Spleen (tissue), 11 donors: Measurements from ENCODE around the gene PHACTR1. TPM values are rescaled to one million over a fixed set of nuclear protein-coding genes. Genes with fewer than 3 reads are reported as not detected.

Source experiments
- DNase-seq: peaks from one replicate; pipeline ENCODE4 v3.0.0-alpha.2; 2020
- H3K27ac ChIP-seq, 8 donors: fragments of 200-600 bp; sonication (generic) in 7 of 8; 1 replicate in 4 of 8; 2 replicates in 4 of 8; pipeline versions ENCODE4 v1.5.0 to v1.8.0; 2016 to 2021; ENCODE audit warnings: inconsistent platforms in 4 of 8, mild to moderate bottlenecking in 4 of 8, moderate library complexity in 1 of 8
- H3K27me3 ChIP-seq, 7 donors: fragments of 200-600 bp; sonication (generic) in 6 of 7; replicated peaks in 1 of 7; 1 replicate in 4 of 7; 2 replicates in 3 of 7; pipeline versions ENCODE4 v1.5.0 to v1.8.0; 2016 to 2021; ENCODE audit warnings: inconsistent platforms in 3 of 7, mild to moderate bottlenecking in 1 of 7
- H3K36me3 ChIP-seq, 6 donors: fragments of 200-600 bp; sonication (generic) in 5 of 6; 1 replicate in 4 of 6; 2 replicates in 2 of 6; pipeline versions ENCODE4 v1.5.0 to v1.8.0; 2016 to 2021; ENCODE audit warnings: inconsistent platforms in 2 of 6
- H3K4me1 ChIP-seq, 6 donors: fragments of 200-600 bp; sonication (generic) in 5 of 6; 1 replicate in 3 of 6; 2 replicates in 3 of 6; pipeline versions ENCODE4 v1.5.0 to v1.8.0; 2016 to 2021; ENCODE audit warnings: inconsistent platforms in 3 of 6
- H3K4me3 ChIP-seq, 8 donors: fragments of 200-600 bp; sonication (generic) in 7 of 8; 1 replicate in 4 of 8; 2 replicates in 4 of 8; pipeline versions ENCODE4 v1.5.0 to v1.8.0; 2016 to 2021; ENCODE audit warnings: inconsistent platforms in 4 of 8, mild to moderate bottlenecking in 4 of 8, moderate library complexity in 2 of 8
- H3K9me3 ChIP-seq, 8 donors: fragments of 200-600 bp; sonication (generic) in 7 of 8; 1 replicate in 4 of 8; 2 replicates in 4 of 8; pipeline versions ENCODE4 v1.5.0 to v1.8.0; 2016 to 2021; ENCODE audit warnings: inconsistent platforms in 4 of 8
- CTCF ChIP-seq, 11 experiments: fragments of 200-600 bp in 7 of 11; fragments of 450-650 bp in 4 of 11; sonication (generic) in 4 of 11; IDR thresholded peaks in 8 of 11; conservative IDR thresholded peaks in 3 of 11; 1 replicate in 7 of 11; 2 replicates in 4 of 11; pipeline versions ENCODE4 v1.4.0 to v1.8.0; 2016 to 2021; ENCODE audit warnings: antibody characterized with exemption in 11 of 11, inconsistent platforms in 4 of 11, mild to moderate bottlenecking in 1 of 11
- POLR2A ChIP-seq, 3 donors: fragments of 450-650 bp; IDR thresholded peaks; one replicate each; pipeline ENCODE4 v1.5.1; 2017; ENCODE audit warnings: antibody characterized with exemption in 3 of 3, mild to moderate bottlenecking in 1 of 3
- POLR2AphosphoS5 ChIP-seq, 3 donors: sonication (generic); formaldehyde crosslinking; IDR thresholded peaks; one replicate each; pipeline ENCODE4 v1.5.1; 2017; ENCODE audit warnings: antibody characterized with exemption in 3 of 3
- WGBS, 5 donors: extraction: QIAGEN DNeasy Blood & Tissue Kit in 3 of 5; methylation state at CpG; one replicate each; pipeline versions ENCODE4 v1.1.5 to v1.1.7; 2013 to 2018; 5-methylcytosine and 5-hydroxymethylcytosine counted together
- intact Hi-C: fragments of 100-400 bp; cut with DNase I; formaldehyde crosslinking; loops from one replicate; pipeline ENCODE4 v1.15.0; 2023; ENCODE audit warnings: low total_unique reads
- polyA plus RNA-seq, 3 donors: library from polyadenylated mRNA; stranded (reverse); fragments of 200-250 nt; gene quantifications; one replicate each; pipeline ENCODE4 v1.2.1, GENCODE V29; 2013
- total RNA-seq, 7 donors: library from RNA; depleted of rRNA in 3 of 7; stranded (reverse); fragments of >200 nt in 3 of 7; fragmentation: NEBNext Ultra II Directional in 4 of 7; extraction: Animal tissue kit (Norgen Biotek cat#: 25700) in 4 of 7; gene quantifications; one replicate each; pipeline versions ENCODE4 v1.1.0 to v1.2.1, GENCODE V29; 2016 to 2021
- donor health status: healthy with polysubstance abuse.
- donor health status: DM: no; HTN: no; CAD: no; lungs with moderate emphysema.
- donor health status: DM: no; HTN: no; CAD: no.
- donor health status: Bipolar disorder and iron deficiency.
- donor health status: healthy.
- donor health status: DM: no; HTN: no; CAD: no.
- donor health status: DM: yes; HTN: yes; CAD: no.

PHACTR1 gene
- total and polyA plus RNA-seq, 10 donors: 8.5 to 45.3 (median 30.8) TPM

- Histone ChIP-seq H3K27me3 (no peaks in the 10 kb centered on the region), H3K27ac (no peak overlapping the region), H3K4me1 (peaks cover 0 to 6% (median 0%) of the 10 kb centered on the region in 6 donors), H3K4me3 (no peak overlapping the region), H3K9me3 (no peaks in the 10 kb centered on the region), H3K36me3 (no peaks in the 10 kb centered on the region)
- TF ChIP-seq CTCF (IDR thresholded peaks at IDR 0.05 in 8 of 11, conservative IDR thresholded peaks at IDR 0.05 in 3 of 11) (no peak), POLR2A (IDR thresholded peaks at IDR 0.05) (no peak), POLR2AphosphoS5 (IDR thresholded peaks at IDR 0.05) (no peak)
- no peak for DNase-seq
- WGBS, 5 donors: 76 to 85% (median 83%) methylated on average over 2 of the region's 2 CpGs
- intact Hi-C loops: no loop called here
These were observed 446.8 kb downstream of the PHACTR1 start for GRCh38 chr6:13163161-13163944.

- 94 to 98% (median 96%) methylated on average over 8 of the region's 8 CpGs for WGBS, 5 donors
- TF ChIP-seq POLR2AphosphoS5 (IDR thresholded peaks at IDR 0.05): no peak
- TF ChIP-seq POLR2A (IDR thresholded peaks at IDR 0.05): no peak
- no peak for TF ChIP-seq CTCF (IDR thresholded peaks at IDR 0.05 in 8 of 11, conservative IDR thresholded peaks at IDR 0.05 in 3 of 11)
- no peak for DNase-seq
- Histone ChIP-seq H3K27me3 (no peaks in the 10 kb centered on the region), H3K4me1 (peaks cover 0 to 2% (median 0%) of the 10 kb centered on the region in 6 donors), H3K27ac (no peak overlapping the region), H3K9me3 (no peaks in the 10 kb centered on the region), H3K36me3 (no peaks in the 10 kb centered on the region), H3K4me3 (no peak overlapping the region)
- intact Hi-C loops: no loop called here
These were observed 447.7 kb downstream of the PHACTR1 start for GRCh38 chr6:13164291-13164690.

GRCh38 chr6:13165502-13166172, 449.1 kb downstream of the PHACTR1 start:
- TF ChIP-seq CTCF (IDR thresholded peaks at IDR 0.05 in 8 of 11, conservative IDR thresholded peaks at IDR 0.05 in 3 of 11) (no peak), POLR2AphosphoS5 (IDR thresholded peaks at IDR 0.05) (no peak), POLR2A (IDR thresholded peaks at IDR 0.05) (no peak)
- H3K4me3 ChIP-seq: peak overlapping the region in 1 of 8 donors; percentile 4

GRCh38 chr6:13166269-13166668, 449.7 kb downstream of the PHACTR1 start:
- TF ChIP-seq POLR2A (IDR thresholded peaks at IDR 0.05) (no peak), CTCF (IDR thresholded peaks at IDR 0.05 in 8 of 11, conservative IDR thresholded peaks at IDR 0.05 in 3 of 11) (no peak), POLR2AphosphoS5 (IDR thresholded peaks at IDR 0.05) (no peak)
- no peaks in the 10 kb centered on the region for H3K27me3 ChIP-seq
- WGBS, 5 donors: 87 to 93% (median 91%) methylated on average over 5 of the region's 5 CpGs
- H3K4me1 ChIP-seq: no peaks in the 10 kb centered on the region
- intact Hi-C loops: no loop called here
- no peaks in the 10 kb centered on the region for H3K36me3 ChIP-seq
- H3K27ac ChIP-seq: no peak overlapping the region
- H3K9me3 ChIP-seq: no peaks in the 10 kb centered on the region
- no peak for DNase-seq
- no peak overlapping the region for H3K4me3 ChIP-seq

More at GRCh38 chr6:13165502-13166172, 449.1 kb downstream of the PHACTR1 start:
- H3K36me3 ChIP-seq: no peaks in the 10 kb centered on the region
- intact Hi-C loops: no loop called here
- no peak for DNase-seq
- no peaks in the 10 kb centered on the region for H3K27me3 ChIP-seq
- H3K4me1 ChIP-seq: no peaks in the 10 kb centered on the region
- 68 to 85% (median 72%) methylated on average over 10 of the region's 10 CpGs for WGBS, 5 donors
- H3K9me3 ChIP-seq: no peaks in the 10 kb centered on the region
- H3K27ac ChIP-seq: peak overlapping the region in 1 of 8 donors; percentile 27
